NCI-H1436 treated with DMSO at 0.1 percent for 48 hours (cell line): ENCODE measurements around the gene PAOX.
A peak's percentile ranks its signal among the peaks of the same experiment; 100 is the strongest.

ENCODE experiments used
- DNase-seq: peaks from one replicate; lab custom pipeline; 2025; lab: John Stamatoyannopoulos, UW

The PAOX gene

GRCh38 chr10:133379152-133379800 lies at the start of gene PAOX:
PAOX (plus strand) TSS chr10:133379262; CDS start chr10:133379317, 55 bp downstream.
- no peak for DNase-seq

GRCh38 chr10:133329491-133330202 lies 49.4 kb upstream of the PAOX start:
- peak; percentile 51 for DNase-seq

GRCh38 chr10:133332936-133333699 lies 45.9 kb upstream of the PAOX start:
- DNase-seq = no peak

GRCh38 chr10:133334503-133335245 lies 44.4 kb upstream of the PAOX start:
- no peak for DNase-seq

GRCh38 chr10:133335246-133336117 lies 43.6 kb upstream of the PAOX start:
- DNase-seq = no peak

GRCh38 chr10:133336118-133336576 lies 42.9 kb upstream of the PAOX start:
- no peak for DNase-seq

- peak; percentile 53 for DNase-seq
Observed at GRCh38 chr10:133336577-133337369, 42.3 kb upstream of the PAOX start, which contains the start of gene CALY. CALY (minus strand) TSS chr10:133336896; CDS start chr10:133328989, 7,907 bp downstream.

GRCh38 chr10:133337370-133337725 lies 41.7 kb upstream of the PAOX start:
- no peak for DNase-seq

- DNase-seq = no peak
Observed at GRCh38 chr10:133338080-133339071, 40.7 kb upstream of the PAOX start.

GRCh38 chr10:133339708-133340380 lies 39.2 kb upstream of the PAOX start:
- no peak for DNase-seq

- no peak for DNase-seq
Observed at GRCh38 chr10:133341983-133342382, 37.1 kb upstream of the PAOX start.

GRCh38 chr10:133342942-133343341 lies 36.1 kb upstream of the PAOX start:
- DNase-seq = no peak

- DNase-seq = no peak
Observed at GRCh38 chr10:133343558-133343957, 35.5 kb upstream of the PAOX start.

- no peak for DNase-seq
Observed at GRCh38 chr10:133344236-133344635, 34.8 kb upstream of the PAOX start.

GRCh38 chr10:133346413-133346812 lies 32.6 kb upstream of the PAOX start:
- no peak for DNase-seq

- no peak for DNase-seq
Observed at GRCh38 chr10:133347710-133348517, 31.1 kb upstream of the PAOX start.

GRCh38 chr10:133349160-133349568 lies 29.9 kb upstream of the PAOX start:
- DNase-seq = no peak
